GM23338 (cell line): ENCODE measurements around the gene CXorf49B. TPM values are rescaled to one million over a fixed set of nuclear protein-coding genes. Genes with fewer than 3 reads are reported as not detected.

Experiments used
- ATAC-seq: fragments of 200-7000 bp; cut with Tn5 transposase; 3 replicates; pipeline ENCODE4 v1.9.1; 2020
- DNase-seq: peaks from one replicate; pipeline ENCODE4 v3.0.0-alpha.2; 2015; ENCODE audit warnings: low spot score
- H2AFZ ChIP-seq: fragments of 200-600 bp; sonication (generic); 2 replicates; pipeline ENCODE4 v1.8.0; 2016; ENCODE audit warnings: antibody characterized with exemption, mild to moderate bottlenecking, moderate library complexity
- H3F3A ChIP-seq: fragments of 200-600 bp; sonication (generic); replicated peaks from 2 replicates; pipeline ENCODE4 v1.8.0; 2017; ENCODE audit warnings: antibody characterized with exemption, mixed run types, low read depth
- H3K27ac ChIP-seq: fragments of 200-600 bp; sonication (generic); 2 replicates; pipeline ENCODE4 v1.6.1; 2016; ENCODE audit warnings: low read depth
- H3K27me3 ChIP-seq: fragments of 200-600 bp; sonication (generic); 2 replicates; pipeline ENCODE4 v1.8.0; 2016; ENCODE audit warnings: mild to moderate bottlenecking, mixed run types, moderate library complexity; ENCODE audit not compliant: insufficient read depth
- H3K36me3 ChIP-seq: fragments of 200-600 bp; sonication (generic); 2 replicates; pipeline ENCODE4 v1.8.0; 2016; ENCODE audit warnings: mild to moderate bottlenecking; ENCODE audit not compliant: insufficient read depth
- H3K4me1 ChIP-seq: fragments of 200-600 bp; sonication (generic); 2 replicates; pipeline ENCODE4 v1.8.0; 2016; ENCODE audit warnings: mild to moderate bottlenecking, moderate library complexity; ENCODE audit not compliant: insufficient read depth
- H3K4me2 ChIP-seq: fragments of 200-600 bp; sonication (generic); 2 replicates; pipeline ENCODE4 v1.7.1; 2017; ENCODE audit warnings: mixed run types
- H3K4me3 ChIP-seq: fragments of 200-600 bp; sonication (generic); 2 replicates; pipeline ENCODE4 v1.6.1; 2016; ENCODE audit warnings: mixed run types
- H3K79me2 ChIP-seq: fragments of 200-600 bp; sonication (generic); replicated peaks from 2 replicates; pipeline ENCODE4 v1.8.0; 2017; ENCODE audit warnings: mild to moderate bottlenecking; ENCODE audit not compliant: insufficient read depth
- H3K9me2 ChIP-seq: fragments of 200-600 bp; sonication (generic); 2 replicates; pipeline ENCODE4 v1.8.0; 2017; ENCODE audit not compliant: insufficient read depth
- H4K20me1 ChIP-seq: fragments of 200-600 bp; sonication (generic); replicated peaks from 2 replicates; pipeline ENCODE4 v1.8.0; 2017; ENCODE audit warnings: mild to moderate bottlenecking; ENCODE audit not compliant: insufficient read depth
- H3K27ac Mint-ChIP-seq: 2 replicates; pipeline ENCODE4 v1.8.0; 2020; ENCODE audit warnings: inconsistent platforms, mild to moderate bottlenecking, moderate library complexity, mixed read lengths
- H3K27me3 Mint-ChIP-seq: 3 replicates; pipeline ENCODE4 v1.8.0; 2022; ENCODE audit warnings: low read depth, mild to moderate bottlenecking, moderate library complexity, mixed read lengths, inconsistent platforms; ENCODE audit not compliant: insufficient read depth, poor library complexity
- H3K36me3 Mint-ChIP-seq: 3 replicates; pipeline ENCODE4 v1.8.0; 2021; ENCODE audit warnings: low read depth, mild to moderate bottlenecking, inconsistent platforms, moderate library complexity, mixed read lengths
- H3K4me1 Mint-ChIP-seq: 3 replicates; pipeline ENCODE4 v1.8.0; 2020; ENCODE audit warnings: mild to moderate bottlenecking, inconsistent platforms, mixed read lengths
- H3K4me3 Mint-ChIP-seq: 3 replicates; pipeline ENCODE4 v1.8.0; 2021; ENCODE audit warnings: moderate library complexity, mild to moderate bottlenecking, inconsistent platforms, mixed read lengths
- H3K9me3 Mint-ChIP-seq: 3 replicates; pipeline ENCODE4 v1.8.0; 2020; ENCODE audit warnings: moderate library complexity, mild to moderate bottlenecking, inconsistent platforms, mixed read lengths
- CTCF ChIP-seq, 2 experiments: fragments of 200-600 bp in 1 of 2; sonication (generic) in 1 of 2; conservative IDR thresholded peaks; 2 replicates each; pipeline versions ENCODE4 v1.5.1 to v1.6.1; 2016 to 2017; ENCODE audit warnings: antibody characterized with exemption in 2 of 2, low read depth in 2 of 2, mild to moderate bottlenecking in 2 of 2, moderate library complexity in 1 of 2
- ETS1 ChIP-seq: IDR thresholded peaks from 2 replicates; pipeline ENCODE4 v1.6.1; 2016; ENCODE audit warnings: antibody characterized with exemption
- EZH2 ChIP-seq: fragments of 200-600 bp; sonication (generic); IDR thresholded peaks from one replicate; pipeline ENCODE4 v1.8.0; 2017; ENCODE audit warnings: antibody characterized with exemption, mild to moderate bottlenecking, low read depth; ENCODE audit not compliant: unreplicated experiment
- EZH2phosphoT487 ChIP-seq: fragments of 200-600 bp; sonication (generic); IDR thresholded peaks from one replicate; pipeline ENCODE4 v1.8.1; 2018; ENCODE audit warnings: antibody characterized with exemption; ENCODE audit not compliant: unreplicated experiment
- JUNB ChIP-seq: IDR thresholded peaks from one replicate; pipeline ENCODE4 v1.6.1; 2016; ENCODE audit warnings: antibody characterized with exemption; ENCODE audit not compliant: unreplicated experiment
- NANOG ChIP-seq: IDR thresholded peaks from 2 replicates; pipeline ENCODE4 v1.6.1; 2016; ENCODE audit warnings: antibody characterized with exemption, borderline replicate concordance
- ZNF331 ChIP-seq: fragments of 250-450 bp; sonication (Bioruptor Pico); IDR thresholded peaks from 2 replicates; pipeline ENCODE4 v1.5.0; 2020; ENCODE audit warnings: low read depth, mild to moderate bottlenecking, moderate library complexity
- ZNF462 ChIP-seq: fragments of 250-450 bp; sonication (Bioruptor Pico); IDR thresholded peaks from 2 replicates; pipeline ENCODE4 v1.5.0; 2020; ENCODE audit warnings: mild to moderate bottlenecking, moderate library complexity
- polyA plus RNA-seq: library from polyadenylated mRNA; unstranded; fragments of >200 nt; fragmentation: Nextera tagmentation; extraction: Ambion mirVana; gene quantifications from 2 replicates; pipeline ENCODE4 v1.2.1, GENCODE V29; 2016
- total RNA-seq: library from RNA; depleted of rRNA; stranded (reverse); fragments of >200 nt; shearing (Covaris generic); gene quantifications from 2 replicates; pipeline ENCODE4 v1.2.3, GENCODE V29; 2014

Gene CXorf49B
- total and polyA plus RNA-seq, 2 experiments from 2014 or later: not detected

GRCh38 chrX:71815121-71815905 is 52.2 kb downstream of the CXorf49B start (continued):
- no peak for TF ChIP-seq ZNF462 (CRISPR knock-in tag)
- no peak for TF ChIP-seq NANOG
- TF ChIP-seq JUNB: no peak
- no peak for TF ChIP-seq EZH2phosphoT487
- no peak for TF ChIP-seq CTCF (conservative IDR thresholded peaks at IDR 0.05; ENCODE audit: low read depth in 2 of 2)
- no peak for TF ChIP-seq EZH2

- H3K79me2 ChIP-seq: no peaks in the 10 kb centered on the region
- Mint-ChIP-seq H3K27ac (no peak overlapping the region), H3K36me3 (no peaks in the 10 kb centered on the region; the same call in 2 of the 3 replicates), H3K9me3 (peaks cover 3% of the 10 kb centered on the region; the same call in 2 of the 3 replicates), H3K4me3 (no peak overlapping the region), H3K4me1 (no peaks in the 10 kb centered on the region), H3K27me3 (peaks cover 4% of the 10 kb centered on the region)
- no peak overlapping the region for H3K4me3 ChIP-seq
- no peaks in the 10 kb centered on the region for H3K9me2 ChIP-seq
- H4K20me1 ChIP-seq: no peaks in the 10 kb centered on the region
- H3K27me3 ChIP-seq: no peaks in the 10 kb centered on the region
- DNase-seq (no peak), ATAC-seq (no peak)
- no peaks in the 10 kb centered on the region for H3F3A ChIP-seq
- no peak overlapping the region for H3K4me2 ChIP-seq
- no peak overlapping the region for H2AFZ ChIP-seq
- no peak overlapping the region for H3K27ac ChIP-seq
- no peaks in the 10 kb centered on the region for H3K4me1 ChIP-seq
- H3K36me3 ChIP-seq: no peaks in the 10 kb centered on the region
- TF ChIP-seq ETS1 (no peak), JUNB (no peak), ZNF331 (CRISPR knock-in tag) (no peak)
Measured at GRCh38 chrX:71815906-71816156, 52.7 kb downstream of the CXorf49B start.
